ENCODE data around the gene ZBTB43.

ZBTB43 gene

GRCh38 chr9:126879288-126879687 lies 74.4 kb downstream of the ZBTB43 start:
- H3K4me3 ChIP-seq (ENCODE audit: low read depth in 1 of 2, low read length in 2 of 2), result no peak overlapping the region
- H3K9me3 ChIP-seq (ENCODE audit: insufficient read depth, low read length, severe bottlenecking), result no peaks in the 10 kb centered on the region
- H3K4me2 ChIP-seq (ENCODE audit: insufficient read depth, low read length), result no peak overlapping the region
- peaks cover 31% of the 10 kb centered on the region for H3K36me3 ChIP-seq (ENCODE audit: insufficient read depth, low read length)
- no peak overlapping the region for H2AFZ ChIP-seq (ENCODE audit: low read depth, low read length)
- ATAC-seq (ENCODE audit: insufficient read depth, low read depth) (no peak), DNase-seq (no peak)
- H3K4me1 ChIP-seq (ENCODE audit: insufficient read depth, low read length), result no peaks in the 10 kb centered on the region
- no peaks in the 10 kb centered on the region; the same call in 1 of the 2 replicates for H3K79me2 ChIP-seq (ENCODE audit: insufficient read depth, low read length)
- TF ChIP-seq, protein P1, sequence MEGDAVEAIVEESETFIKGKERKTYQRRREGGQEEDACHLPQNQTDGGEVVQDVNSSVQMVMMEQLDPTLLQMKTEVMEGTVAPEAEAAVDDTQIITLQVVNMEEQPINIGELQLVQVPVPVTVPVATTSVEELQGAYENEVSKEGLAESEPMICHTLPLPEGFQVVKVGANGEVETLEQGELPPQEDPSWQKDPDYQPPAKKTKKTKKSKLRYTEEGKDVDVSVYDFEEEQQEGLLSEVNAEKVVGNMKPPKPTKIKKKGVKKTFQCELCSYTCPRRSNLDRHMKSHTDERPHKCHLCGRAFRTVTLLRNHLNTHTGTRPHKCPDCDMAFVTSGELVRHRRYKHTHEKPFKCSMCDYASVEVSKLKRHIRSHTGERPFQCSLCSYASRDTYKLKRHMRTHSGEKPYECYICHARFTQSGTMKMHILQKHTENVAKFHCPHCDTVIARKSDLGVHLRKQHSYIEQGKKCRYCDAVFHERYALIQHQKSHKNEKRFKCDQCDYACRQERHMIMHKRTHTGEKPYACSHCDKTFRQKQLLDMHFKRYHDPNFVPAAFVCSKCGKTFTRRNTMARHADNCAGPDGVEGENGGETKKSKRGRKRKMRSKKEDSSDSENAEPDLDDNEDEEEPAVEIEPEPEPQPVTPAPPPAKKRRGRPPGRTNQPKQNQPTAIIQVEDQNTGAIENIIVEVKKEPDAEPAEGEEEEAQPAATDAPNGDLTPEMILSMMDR (IDR thresholded peaks at IDR 0.05; ENCODE audit: borderline replicate concordance, extremely low read depth, low read length, poor library complexity, severe bottlenecking), result no peak
- TF ChIP-seq EZH2 (IDR thresholded peaks at IDR 0.05; ENCODE audit: borderline replicate concordance, low read depth, low read length, severe bottlenecking), result no peak
- no peak overlapping the region for H3K27ac ChIP-seq (ENCODE audit: low read length)
- H3K27me3 ChIP-seq (ENCODE audit: insufficient read depth, low read length, poor library complexity), result no peaks in the 10 kb centered on the region
- H3K9ac ChIP-seq (ENCODE audit: low read depth, low read length), result no peak overlapping the region
- H4K20me1 ChIP-seq (ENCODE audit: insufficient read depth, low read length), result peaks cover 20% of the 10 kb centered on the region

DNA sequence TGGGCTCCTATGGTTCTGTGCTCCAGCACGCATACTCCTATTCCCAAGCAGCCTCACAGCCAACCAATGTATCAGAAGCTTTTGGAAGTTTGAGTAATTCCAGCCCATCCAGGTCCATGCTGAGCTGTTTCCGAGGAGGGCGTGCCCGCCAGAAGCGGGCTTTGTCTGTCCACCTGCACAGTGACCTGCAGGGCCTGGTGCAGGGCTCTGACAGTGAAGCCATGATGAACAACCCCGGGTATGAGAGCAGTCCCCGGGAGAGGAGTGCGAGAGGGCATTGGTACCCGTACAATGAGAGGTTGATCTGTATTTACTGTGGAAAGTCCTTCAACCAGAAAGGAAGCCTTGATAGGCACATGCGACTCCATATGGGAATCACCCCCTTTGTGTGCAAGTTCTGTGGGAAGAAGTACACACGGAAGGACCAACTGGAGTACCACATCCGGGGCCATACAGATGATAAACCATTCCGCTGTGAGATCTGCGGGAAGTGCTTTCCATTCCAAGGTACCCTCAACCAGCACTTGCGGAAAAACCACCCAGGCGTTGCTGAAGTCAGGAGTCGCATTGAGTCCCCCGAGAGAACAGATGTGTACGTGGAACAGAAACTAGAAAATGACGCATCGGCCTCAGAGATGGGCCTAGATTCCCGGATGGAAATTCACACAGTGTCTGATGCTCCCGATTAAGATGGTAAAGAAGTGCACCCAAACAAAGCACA lies 75.5 kb downstream of the ZBTB43 start:
- Histone ChIP-seq H4K20me1 (ENCODE audit: insufficient read depth, low read length) (peaks cover 20% of the 10 kb centered on the region), H3K9ac (ENCODE audit: low read depth, low read length) (no peak overlapping the region), H3K9me3 (ENCODE audit: insufficient read depth, low read length, severe bottlenecking) (no peaks in the 10 kb centered on the region), H3K36me3 (ENCODE audit: insufficient read depth, low read length) (peaks cover 31% of the 10 kb centered on the region), H3K79me2 (ENCODE audit: insufficient read depth, low read length) (no peaks in the 10 kb centered on the region), H3K4me1 (ENCODE audit: insufficient read depth, low read length) (no peaks in the 10 kb centered on the region), H3K27me3 (ENCODE audit: insufficient read depth, low read length, poor library complexity) (no peaks in the 10 kb centered on the region), H3K4me2 (ENCODE audit: insufficient read depth, low read length) (no peak overlapping the region), H3K27ac (ENCODE audit: low read length) (no peak overlapping the region), H2AFZ (ENCODE audit: low read depth, low read length) (no peak overlapping the region), H3K4me3 (ENCODE audit: low read depth in 1 of 2, low read length in 2 of 2) (no peak overlapping the region)
- TF ChIP-seq EZH2 (IDR thresholded peaks at IDR 0.05; ENCODE audit: borderline replicate concordance, low read depth, low read length, severe bottlenecking), result no peak
- TF ChIP-seq, protein P1 (IDR thresholded peaks at IDR 0.05; ENCODE audit: borderline replicate concordance, extremely low read depth, low read length, poor library complexity, severe bottlenecking), result no peak
- no peak for ATAC-seq (ENCODE audit: insufficient read depth, low read depth)
- DNase-seq, result no peak

DNA sequence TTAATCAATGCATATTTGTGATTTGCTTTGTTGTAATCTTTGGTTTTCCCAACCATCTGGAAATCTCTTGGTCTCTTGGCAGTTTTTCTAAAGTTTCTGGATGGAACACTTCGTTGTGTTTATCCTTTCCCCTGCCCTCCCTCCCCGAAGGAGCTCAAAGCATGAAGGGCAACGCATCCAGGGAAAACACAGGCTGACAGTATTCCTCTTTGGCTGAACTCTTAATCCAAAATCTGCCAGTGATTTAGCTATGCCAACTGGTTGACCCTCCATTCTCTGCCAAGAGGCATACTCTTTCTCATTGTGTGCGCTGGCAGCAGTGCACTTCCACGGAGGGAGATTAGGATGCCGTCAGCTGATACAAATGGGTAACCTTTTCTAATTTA lies 76.1 kb downstream of the ZBTB43 start:
- no peaks in the 10 kb centered on the region for H3K79me2 ChIP-seq (ENCODE audit: insufficient read depth, low read length)
- H2AFZ ChIP-seq (ENCODE audit: low read depth, low read length), result no peak overlapping the region
- no peak for TF ChIP-seq EZH2 (IDR thresholded peaks at IDR 0.05; ENCODE audit: borderline replicate concordance, low read depth, low read length, severe bottlenecking)
- TF ChIP-seq, protein P1 (IDR thresholded peaks at IDR 0.05; ENCODE audit: borderline replicate concordance, extremely low read depth, low read length, poor library complexity, severe bottlenecking), result no peak
- H3K27me3 ChIP-seq (ENCODE audit: insufficient read depth, low read length, poor library complexity), result no peaks in the 10 kb centered on the region
- peaks cover 31% of the 10 kb centered on the region for H3K36me3 ChIP-seq (ENCODE audit: insufficient read depth, low read length)
- H3K4me3 ChIP-seq (ENCODE audit: low read depth in 1 of 2, low read length in 2 of 2), result no peak overlapping the region
- no peaks in the 10 kb centered on the region for H3K4me1 ChIP-seq (ENCODE audit: insufficient read depth, low read length)
- no peak for DNase-seq
- H4K20me1 ChIP-seq (ENCODE audit: insufficient read depth, low read length), result peaks cover 20% of the 10 kb centered on the region
- no peaks in the 10 kb centered on the region for H3K9me3 ChIP-seq (ENCODE audit: insufficient read depth, low read length, severe bottlenecking)
- no peak overlapping the region for H3K27ac ChIP-seq (ENCODE audit: low read length)
- no peak overlapping the region for H3K4me2 ChIP-seq (ENCODE audit: insufficient read depth, low read length)
- H3K9ac ChIP-seq (ENCODE audit: low read depth, low read length), result no peak overlapping the region
- no peak for ATAC-seq (ENCODE audit: insufficient read depth, low read depth)
